Activated CD4-positive, alpha-beta T cell treated with anti-CD3 and anti-CD28 coated beads, Interleukin-2, amount 50 U/mL, for 16 hours (primary cell): ENCODE data around the gene RLN1.
"Not testable (repeated sequence)": the region's sequence is repeated elsewhere in the genome, so short reads cannot be mapped to it uniquely, and the experiment has no call there.

Experiments
- DNase-seq: peaks from one replicate; pipeline ENCODE4 v3.0.0-alpha.2; 2020

RLN1 gene

GRCh38 chr9:5321058-5321457, 18.6 kb downstream of the RLN1 start:
- DNase-seq = no peak

- DNase-seq = not testable (repeated sequence)
These were observed 23.3 kb downstream of the RLN1 start for GRCh38 chr9:5316406-5316805.

GRCh38 chr9:5315187-5315923, 24.3 kb downstream of the RLN1 start:
- no peak for DNase-seq

GRCh38 chr9:5310851-5311250, 28.8 kb downstream of the RLN1 start:
- DNase-seq = no peak

- no peak for DNase-seq
These were observed 33.9 kb downstream of the RLN1 start for GRCh38 chr9:5305741-5306140.

- not testable (repeated sequence) for DNase-seq
These were observed 35.6 kb downstream of the RLN1 start, which contains the start of gene RLN2 for GRCh38 chr9:5303840-5304795. Gene RLN2, minus strand, starts transcription at chr9:5304716. Its CDS starts 136 bp downstream, at chr9:5304580.

GRCh38 chr9:5301544-5301943, 38.1 kb downstream of the RLN1 start:
- no peak for DNase-seq

GRCh38 chr9:5292141-5292540, 47.5 kb downstream of the RLN1 start:
- DNase-seq = no peak

GRCh38 chr9:5288591-5288990, 51.1 kb downstream of the RLN1 start:
- DNase-seq = no peak

- DNase-seq = no peak
These were observed 53.4 kb downstream of the RLN1 start for GRCh38 chr9:5286262-5286661.
